ENCODE data around the gene UBAP2.
"Not testable (repeated sequence)": the region's sequence is repeated elsewhere in the genome, so short reads cannot be mapped to it uniquely, and the experiment has no call there.

UBAP2 gene

DNA sequence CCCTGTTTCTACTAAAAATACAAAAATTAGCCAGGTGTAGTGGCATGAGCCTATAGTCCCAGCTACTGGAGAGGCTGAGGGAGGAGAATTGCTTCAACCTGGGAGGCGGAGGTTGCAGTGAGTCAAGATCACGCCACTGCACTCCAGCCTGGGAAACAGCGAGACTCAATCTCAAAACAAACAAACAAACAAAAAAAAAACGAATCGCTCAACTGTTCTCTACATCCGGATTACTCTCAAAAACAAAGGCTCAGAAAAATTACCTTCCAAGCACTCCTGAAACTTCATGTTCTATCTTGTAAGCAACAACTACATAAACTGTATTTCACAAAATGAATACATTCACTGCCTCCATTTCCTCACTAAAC, 14.0 kb downstream of the UBAP2 start:
- Histone ChIP-seq H3K9me3 (no peaks in the 10 kb centered on the region), H3K4me1 (ENCODE audit: control insufficient read depth in 1 of 2, insufficient read depth in 1 of 2, low read depth in 1 of 2, low read length in 1 of 2) (peaks cover 4 to 9% of the 10 kb centered on the region in 2 experiments), H3K27ac (no peak overlapping the region), H3K27me3 (no peaks in the 10 kb centered on the region), H3K4me3 (ENCODE audit: low read depth in 1 of 2, low read length in 1 of 2) (no peak overlapping the region), H3K36me3 (no peaks in the 10 kb centered on the region)
- TF ChIP-seq, protein P1, sequence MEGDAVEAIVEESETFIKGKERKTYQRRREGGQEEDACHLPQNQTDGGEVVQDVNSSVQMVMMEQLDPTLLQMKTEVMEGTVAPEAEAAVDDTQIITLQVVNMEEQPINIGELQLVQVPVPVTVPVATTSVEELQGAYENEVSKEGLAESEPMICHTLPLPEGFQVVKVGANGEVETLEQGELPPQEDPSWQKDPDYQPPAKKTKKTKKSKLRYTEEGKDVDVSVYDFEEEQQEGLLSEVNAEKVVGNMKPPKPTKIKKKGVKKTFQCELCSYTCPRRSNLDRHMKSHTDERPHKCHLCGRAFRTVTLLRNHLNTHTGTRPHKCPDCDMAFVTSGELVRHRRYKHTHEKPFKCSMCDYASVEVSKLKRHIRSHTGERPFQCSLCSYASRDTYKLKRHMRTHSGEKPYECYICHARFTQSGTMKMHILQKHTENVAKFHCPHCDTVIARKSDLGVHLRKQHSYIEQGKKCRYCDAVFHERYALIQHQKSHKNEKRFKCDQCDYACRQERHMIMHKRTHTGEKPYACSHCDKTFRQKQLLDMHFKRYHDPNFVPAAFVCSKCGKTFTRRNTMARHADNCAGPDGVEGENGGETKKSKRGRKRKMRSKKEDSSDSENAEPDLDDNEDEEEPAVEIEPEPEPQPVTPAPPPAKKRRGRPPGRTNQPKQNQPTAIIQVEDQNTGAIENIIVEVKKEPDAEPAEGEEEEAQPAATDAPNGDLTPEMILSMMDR (IDR thresholded peaks at IDR 0.05), result no peak

DNA sequence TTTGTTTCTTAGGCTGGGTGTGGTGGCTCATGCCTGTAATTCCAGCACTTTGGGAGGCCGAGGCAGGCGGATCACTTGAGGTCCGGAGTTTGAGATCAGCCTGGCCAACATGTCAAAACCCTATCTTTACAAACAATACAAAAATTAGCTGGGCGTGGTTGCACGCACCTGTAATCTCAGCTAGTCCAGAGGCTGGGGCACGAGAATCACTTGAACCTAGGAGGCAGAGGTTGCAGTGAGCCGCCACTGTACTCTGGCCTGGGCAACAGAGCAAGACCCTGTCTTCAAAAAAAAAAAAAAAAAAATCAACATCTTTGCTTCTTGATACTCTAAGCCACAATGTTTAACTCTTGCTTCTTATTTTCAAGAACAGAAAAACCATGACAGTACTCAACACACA, 16.1 kb downstream of the UBAP2 start:
- H3K27me3 ChIP-seq, result no peaks in the 10 kb centered on the region
- H3K27ac ChIP-seq, result no peak overlapping the region
- H3K4me3 ChIP-seq (ENCODE audit: low read depth in 1 of 2, low read length in 1 of 2), result no peak overlapping the region
- no peaks in the 10 kb centered on the region for H3K9me3 ChIP-seq
- H3K36me3 ChIP-seq, result no peaks in the 10 kb centered on the region
- peaks cover 4 to 9% of the 10 kb centered on the region in 2 experiments for H3K4me1 ChIP-seq (ENCODE audit: control insufficient read depth in 1 of 2, insufficient read depth in 1 of 2, low read depth in 1 of 2, low read length in 1 of 2)
- TF ChIP-seq, protein P1 (IDR thresholded peaks at IDR 0.05), result no peak

DNA sequence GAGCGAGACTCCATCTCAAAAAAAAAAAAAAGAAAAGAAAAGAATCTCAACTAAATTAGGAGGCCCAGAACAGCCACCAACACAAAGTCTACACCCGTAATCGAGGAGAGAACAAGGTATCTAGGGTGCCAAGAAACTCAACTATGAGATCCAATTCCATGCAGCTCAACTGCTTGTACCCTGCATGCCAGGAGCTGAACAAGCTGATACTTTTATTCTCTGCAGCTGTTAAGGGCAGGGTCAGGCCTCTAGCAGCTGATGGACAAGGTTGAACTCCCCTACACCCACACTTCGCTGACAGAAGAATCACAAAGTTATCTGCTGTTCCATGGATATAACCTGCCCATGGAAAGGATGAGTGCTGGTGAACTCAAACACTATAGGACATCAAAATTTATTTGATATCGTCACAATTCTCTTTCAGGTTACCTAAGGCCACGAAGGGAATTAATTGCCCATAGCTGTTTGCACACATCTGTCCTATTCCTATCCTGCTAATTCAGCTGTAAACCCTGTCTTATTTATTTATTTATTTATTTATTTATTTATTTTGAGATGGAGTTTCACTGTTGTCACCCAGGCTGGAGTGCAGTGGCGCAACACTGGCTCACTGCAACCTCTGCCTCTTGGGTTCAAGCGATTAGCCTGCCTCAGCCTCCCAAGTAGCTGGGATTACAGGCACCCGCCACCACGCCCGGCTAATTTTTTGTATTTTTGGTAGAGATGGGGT, 20.7 kb downstream of the UBAP2 start:
- no peak overlapping the region for H3K27ac ChIP-seq
- no peaks in the 10 kb centered on the region for H3K27me3 ChIP-seq
- TF ChIP-seq, protein P1 (IDR thresholded peaks at IDR 0.05), result no peak
- H3K36me3 ChIP-seq, result no peaks in the 10 kb centered on the region
- H3K4me3 ChIP-seq (ENCODE audit: low read depth in 1 of 2, low read length in 1 of 2), result no peak overlapping the region
- no peaks in the 10 kb centered on the region for H3K4me1 ChIP-seq (ENCODE audit: control insufficient read depth in 1 of 2, insufficient read depth in 1 of 2, low read depth in 1 of 2, low read length in 1 of 2)
- no peaks in the 10 kb centered on the region for H3K9me3 ChIP-seq

DNA sequence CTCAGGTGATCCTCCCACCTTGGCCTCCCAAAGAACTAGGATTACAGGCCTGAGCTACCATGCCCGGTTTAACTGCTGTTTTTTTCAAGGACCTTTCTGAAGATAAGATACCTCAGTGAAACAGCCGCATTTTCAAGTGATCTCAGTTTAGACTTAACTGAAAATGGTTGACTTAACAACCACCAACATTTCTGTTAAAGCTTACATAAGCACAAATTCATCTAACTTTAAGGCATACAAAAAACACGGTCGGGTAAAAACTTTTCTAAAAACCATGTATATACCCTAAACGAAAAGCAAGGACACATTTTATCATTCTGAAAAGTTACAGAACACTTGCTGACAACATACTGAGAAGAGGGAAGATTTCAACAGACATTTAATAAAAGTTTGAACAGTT, 22.9 kb downstream of the UBAP2 start:
- no peaks in the 10 kb centered on the region for H3K9me3 ChIP-seq
- no peaks in the 10 kb centered on the region for H3K27me3 ChIP-seq
- no peaks in the 10 kb centered on the region for H3K36me3 ChIP-seq
- H3K4me3 ChIP-seq (ENCODE audit: low read depth in 1 of 2, low read length in 1 of 2), result no peak overlapping the region
- H3K4me1 ChIP-seq (ENCODE audit: control insufficient read depth in 1 of 2, insufficient read depth in 1 of 2, low read depth in 1 of 2, low read length in 1 of 2), result no peaks in the 10 kb centered on the region
- TF ChIP-seq, protein P1 (IDR thresholded peaks at IDR 0.05), result no peak
- no peak overlapping the region for H3K27ac ChIP-seq

DNA sequence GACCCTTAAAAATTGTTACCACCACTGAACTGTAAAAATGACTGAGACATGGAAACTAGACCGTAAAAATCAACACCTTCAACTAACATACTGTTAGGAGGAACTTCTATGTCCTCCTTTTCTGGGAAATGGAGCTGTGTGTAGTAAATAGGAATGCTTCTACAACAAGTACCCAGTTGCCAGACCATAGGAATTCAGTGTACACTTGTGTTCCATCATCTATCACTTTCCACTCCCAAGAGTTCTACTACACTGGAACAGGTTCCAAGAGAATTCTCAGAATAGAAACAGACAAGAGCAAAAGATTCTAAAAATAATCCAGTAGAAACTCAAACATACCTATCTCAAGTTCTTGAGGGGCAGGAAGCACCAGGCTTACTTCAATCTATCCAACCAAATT, 23.6 kb downstream of the UBAP2 start:
- Histone ChIP-seq H3K27me3 (no peaks in the 10 kb centered on the region), H3K4me1 (ENCODE audit: control insufficient read depth in 1 of 2, insufficient read depth in 1 of 2, low read depth in 1 of 2, low read length in 1 of 2) (no peaks in the 10 kb centered on the region), H3K4me3 (ENCODE audit: low read depth in 1 of 2, low read length in 1 of 2) (no peak overlapping the region), H3K27ac (no peak overlapping the region), H3K36me3 (no peaks in the 10 kb centered on the region), H3K9me3 (no peaks in the 10 kb centered on the region)
- TF ChIP-seq, protein P1 (IDR thresholded peaks at IDR 0.05), result no peak

DNA sequence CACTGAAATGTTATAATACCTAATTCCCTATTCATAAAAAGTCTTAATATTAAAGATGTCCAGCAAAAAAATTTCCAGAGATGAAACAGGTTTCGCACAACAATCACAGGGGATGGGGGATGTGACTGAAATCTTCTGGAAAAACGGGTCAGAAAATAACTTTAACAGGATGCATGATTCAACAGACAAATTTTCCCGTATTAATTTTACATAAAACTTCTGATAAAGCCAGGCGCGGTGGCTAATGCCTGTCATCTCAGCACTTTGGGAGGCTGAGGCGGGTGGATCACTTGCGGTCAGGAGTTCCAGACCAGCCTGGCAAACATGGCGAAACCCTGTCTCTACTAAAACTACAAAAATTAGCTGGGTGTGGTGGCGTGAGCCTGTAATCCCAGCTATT, 24.2 kb downstream of the UBAP2 start:
- not testable (repeated sequence) for H3K4me3 ChIP-seq (ENCODE audit: low read depth in 1 of 2, low read length in 1 of 2); H3K9me3 ChIP-seq; H3K27me3 ChIP-seq; H3K27ac ChIP-seq; H3K4me1 ChIP-seq (ENCODE audit: control insufficient read depth in 1 of 2, insufficient read depth in 1 of 2, low read depth in 1 of 2, low read length in 1 of 2); H3K36me3 ChIP-seq

Data from neutrophil (primary cell).